PC-3 (cell line): Measurements from ENCODE around the gene MIP. TPM values are rescaled to one million over a fixed set of nuclear protein-coding genes. Genes with fewer than 3 reads are reported as not detected.

Experiments used
- ATAC-seq: fragments of 200-7000 bp; cut with Tn5 transposase; 2 replicates; pipeline ENCODE4 v1.9.1; 2020; ENCODE audit warnings: mild to moderate bottlenecking, moderate library complexity
- BruUV-seq: library from RNA; stranded (reverse); fragments of 400-500 nt; replicated peaks from 2 replicates; lab custom pipeline; 2021; lab: Mats Ljungman, UMichigan
- CTCF ChIA-PET: fragments of 300-600 bp; sonication (Branson Sonifier 250); formaldehyde crosslinking; loops from one replicate; lab custom pipeline; 2022; ENCODE audit warnings: antibody characterized with exemption; lab: Charles Lee
- POLR2A ChIA-PET: fragments of 300-600 bp; sonication (Branson Sonifier 250); formaldehyde crosslinking; loops from one replicate; lab custom pipeline; 2022; ENCODE audit warnings: antibody characterized with exemption; ENCODE audit not compliant: unreplicated experiment; lab: Charles Lee
- DNase-seq: peaks from one replicate; pipeline ENCODE4 v3.0.0-alpha.2; 2015
- H2AFZ ChIP-seq: fragments of 300-600 bp; sonication (generic); 2 replicates; pipeline ENCODE4 v1.6.0; 2016; ENCODE audit warnings: antibody characterized with exemption, low read length
- H3F3A ChIP-seq: fragments of 300-600 bp; sonication (generic); one replicate; pipeline ENCODE4 v1.6.0; 2017; ENCODE audit warnings: antibody characterized with exemption, low read length, control low read depth, mild to moderate bottlenecking; ENCODE audit not compliant: unreplicated experiment
- H3K27ac ChIP-seq: fragments of 300-600 bp; sonication (generic); 2 replicates; pipeline ENCODE4 v1.5.1; 2016; ENCODE audit warnings: mild to moderate bottlenecking, low read length
- H3K27me3 ChIP-seq: fragments of 300-600 bp; sonication (generic); 2 replicates; pipeline ENCODE4 v1.6.1; 2016; ENCODE audit warnings: low read length, mixed read lengths
- H3K36me3 ChIP-seq: fragments of 300-600 bp; sonication (generic); 2 replicates; pipeline ENCODE4 v1.6.1; 2016; ENCODE audit warnings: low read depth, mixed run types, low read length, mixed read lengths
- H3K4me1 ChIP-seq: fragments of 300-600 bp; sonication (generic); 2 replicates; pipeline ENCODE4 v1.5.1; 2016; ENCODE audit warnings: low read length; ENCODE audit not compliant: insufficient read depth
- H3K4me2 ChIP-seq: fragments of 300-600 bp; sonication (generic); 2 replicates; pipeline ENCODE4 v1.6.0; 2016; ENCODE audit warnings: low read length
- H3K4me3 ChIP-seq: fragments of 300-600 bp; sonication (generic); 2 replicates; pipeline ENCODE4 v1.5.1; 2016; ENCODE audit warnings: mild to moderate bottlenecking, low read length, mixed read lengths
- H3K79me2 ChIP-seq: fragments of 300-600 bp; sonication (generic); 2 replicates; pipeline ENCODE4 v1.6.1; 2017; ENCODE audit warnings: low read length, mixed read lengths
- H3K9ac ChIP-seq: fragments of 300-600 bp; sonication (generic); 2 replicates; pipeline ENCODE4 v1.6.0; 2016; ENCODE audit warnings: mild to moderate bottlenecking, low read length
- H3K9me2 ChIP-seq: fragments of 300-600 bp; sonication (generic); replicated peaks from 2 replicates; pipeline ENCODE4 v1.6.1; 2016; ENCODE audit warnings: mixed run types, low read length, mixed read lengths
- H3K9me3 ChIP-seq: fragments of 300-600 bp; sonication (generic); 2 replicates; pipeline ENCODE4 v1.6.1; 2016; ENCODE audit warnings: low read length, mixed read lengths
- H4K20me1 ChIP-seq: fragments of 300-600 bp; sonication (generic); 2 replicates; pipeline ENCODE4 v1.6.1; 2016; ENCODE audit warnings: low read length, mixed read lengths
- EZH2 ChIP-seq: fragments of 300-600 bp; sonication (generic); IDR thresholded peaks from one replicate; pipeline ENCODE4 v1.6.1; 2017; ENCODE audit warnings: antibody characterized with exemption, mild to moderate bottlenecking, low read length; ENCODE audit not compliant: unreplicated experiment
- EZH2phosphoT487 ChIP-seq: fragments of 300-600 bp; sonication (generic); IDR thresholded peaks from 2 replicates; pipeline ENCODE4 v1.6.1; 2018; ENCODE audit warnings: mild to moderate bottlenecking, antibody characterized with exemption, low read length, borderline replicate concordance
- intact Hi-C: fragments of 100-400 bp; cut with micrococcal nuclease; formaldehyde crosslinking; loops from 2 replicates; pipeline ENCODE4 v1.9.0; 2023
- total RNA-seq: library from RNA; depleted of rRNA; stranded (reverse); fragments of >200 nt; gene quantifications from 2 replicates; pipeline ENCODE4 v1.2.3, GENCODE V29; 2014
- TF ChIP-seq, protein P1 (sequence below): fragments of 300-600 bp; sonication (generic); conservative IDR thresholded peaks from 2 replicates; pipeline ENCODE4 v1.5.1; 2017; ENCODE audit warnings: antibody characterized with exemption, low read depth, mild to moderate bottlenecking, low read length

The MIP gene
- total RNA-seq, 1 experiment from 2014 or later: not detected

DNA sequence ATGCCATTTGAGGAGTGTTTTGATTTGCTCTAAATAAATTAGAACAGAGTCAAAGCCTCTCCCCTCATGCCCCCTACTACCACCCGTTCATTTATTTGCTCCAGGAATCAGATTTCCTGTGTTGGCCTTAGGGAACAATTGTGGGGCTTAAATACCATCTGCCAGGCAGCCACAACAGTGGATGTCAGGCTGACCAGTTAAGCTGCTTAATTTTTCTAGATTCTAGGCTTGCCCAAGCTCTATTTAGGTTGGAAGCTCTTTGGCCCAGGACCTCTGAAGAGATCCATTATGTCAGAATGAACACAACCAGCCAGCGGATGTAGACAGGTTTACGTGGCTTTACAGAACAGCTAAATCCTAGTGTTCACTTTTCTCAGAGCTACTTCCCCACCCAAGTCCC lies 4.2 kb downstream of the MIP start:
- TF ChIP-seq EZH2phosphoT487 (no peak), EZH2 (no peak)
- TF ChIP-seq, protein P1, sequence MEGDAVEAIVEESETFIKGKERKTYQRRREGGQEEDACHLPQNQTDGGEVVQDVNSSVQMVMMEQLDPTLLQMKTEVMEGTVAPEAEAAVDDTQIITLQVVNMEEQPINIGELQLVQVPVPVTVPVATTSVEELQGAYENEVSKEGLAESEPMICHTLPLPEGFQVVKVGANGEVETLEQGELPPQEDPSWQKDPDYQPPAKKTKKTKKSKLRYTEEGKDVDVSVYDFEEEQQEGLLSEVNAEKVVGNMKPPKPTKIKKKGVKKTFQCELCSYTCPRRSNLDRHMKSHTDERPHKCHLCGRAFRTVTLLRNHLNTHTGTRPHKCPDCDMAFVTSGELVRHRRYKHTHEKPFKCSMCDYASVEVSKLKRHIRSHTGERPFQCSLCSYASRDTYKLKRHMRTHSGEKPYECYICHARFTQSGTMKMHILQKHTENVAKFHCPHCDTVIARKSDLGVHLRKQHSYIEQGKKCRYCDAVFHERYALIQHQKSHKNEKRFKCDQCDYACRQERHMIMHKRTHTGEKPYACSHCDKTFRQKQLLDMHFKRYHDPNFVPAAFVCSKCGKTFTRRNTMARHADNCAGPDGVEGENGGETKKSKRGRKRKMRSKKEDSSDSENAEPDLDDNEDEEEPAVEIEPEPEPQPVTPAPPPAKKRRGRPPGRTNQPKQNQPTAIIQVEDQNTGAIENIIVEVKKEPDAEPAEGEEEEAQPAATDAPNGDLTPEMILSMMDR: no peak
- H3K4me1 ChIP-seq: peaks cover 12% of the 10 kb centered on the region
- no peaks in the 10 kb centered on the region for H4K20me1 ChIP-seq
- no peak overlapping the region for H3K9ac ChIP-seq
- no peaks in the 10 kb centered on the region for H3K9me3 ChIP-seq
- CTCF ChIA-PET: interaction anchor here (0.5 to 2.1 kb wide), 2 partner anchors 11 to 63 kb away, joined by 4 to 15 read pairs; no protein-coding TSS in a partner anchor
- H3F3A ChIP-seq: no peaks in the 10 kb centered on the region
- H3K9me2 ChIP-seq: no peaks in the 10 kb centered on the region
- H3K4me2 ChIP-seq: 0 out of 2 replicates have a peak overlapping the region, but pooled peaks have one; percentile 80
- H3K36me3 ChIP-seq: no peaks in the 10 kb centered on the region
- no peaks in the 10 kb centered on the region for H3K27me3 ChIP-seq
- intact Hi-C loops: no loop called here
- no peak overlapping the region for H3K4me3 ChIP-seq
- peaks cover 12% of the 10 kb centered on the region for H3K79me2 ChIP-seq
- DNase-seq (no peak), ATAC-seq (no peak)
- POLR2A ChIA-PET: interaction anchor here (0.6 kb wide), 1 partner anchor 10 kb away, joined by 18 read pairs; no protein-coding TSS in a partner anchor
- no peak overlapping the region for H2AFZ ChIP-seq
- H3K27ac ChIP-seq: no peak overlapping the region
- BruUV-seq: no TSS peak

DNA sequence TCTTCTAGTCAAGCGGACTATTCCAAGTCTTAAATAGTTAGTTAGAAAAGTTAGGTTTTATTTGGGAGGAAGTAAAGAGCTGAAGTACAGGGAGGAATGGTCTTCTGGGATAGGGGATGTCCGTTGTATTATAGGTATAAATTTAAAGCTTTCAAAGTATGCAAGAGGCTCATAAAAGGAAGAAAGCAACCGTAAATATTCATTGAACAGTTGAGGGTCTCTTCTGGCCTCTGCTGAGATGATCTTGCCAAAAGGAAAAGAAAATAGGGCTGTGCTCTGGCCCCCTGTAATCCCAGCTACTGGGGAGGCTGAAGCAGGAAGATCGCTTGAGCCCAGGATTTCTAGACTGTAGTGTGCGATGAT lies 4.9 kb downstream of the MIP start:
- TF ChIP-seq, protein P1: no peak
- TF ChIP-seq EZH2phosphoT487 (no peak), EZH2 (no peak)
- TSS peak; percentile 98 for BruUV-seq
- Histone ChIP-seq H3K4me2 (peak overlapping the region; percentile 80), H3K4me1 (peaks cover 12% of the 10 kb centered on the region), H3K36me3 (0 out of 2 replicates have a peak, but pooled peaks cover 3% of the 10 kb centered on the region), H3K27ac (peak overlapping the region; percentile 82), H4K20me1 (no peaks in the 10 kb centered on the region), H3K27me3 (no peaks in the 10 kb centered on the region), H2AFZ (peak overlapping the region; percentile 92), H3K9ac (peak overlapping the region; percentile 92), H3K4me3 (peak overlapping the region; percentile 81), H3K9me3 (no peaks in the 10 kb centered on the region), H3K79me2 (peaks cover 12% of the 10 kb centered on the region), H3F3A (no peaks in the 10 kb centered on the region), H3K9me2 (no peaks in the 10 kb centered on the region)
- ATAC-seq (no peak; the same call in 1 of the 2 replicates), DNase-seq (no peak)
- POLR2A ChIA-PET: interaction anchor here (0.6 to 1.0 kb wide), 3 partner anchors 12 to 476 kb away, joined by 4 to 7 read pairs (median 4); partner anchors contain the start of genes RAB5B and STAT2
- intact Hi-C loops: no loop called here
- CTCF ChIA-PET: interaction anchor here (2.1 kb wide), 1 partner anchor 11 kb away, joined by 15 read pairs; no protein-coding TSS in a partner anchor
